ENCODE results near the gene PPP1R14B.
A peak's percentile ranks its signal among the peaks of the same experiment; 100 is the strongest.

PPP1R14B gene

GRCh38 chr11:64281957-64282770 is 35.4 kb upstream of the PPP1R14B start:
- DNase-seq: no peak

- DNase-seq: no peak
Observed at GRCh38 chr11:64278576-64279190, 31.9 kb upstream of the PPP1R14B start.

GRCh38 chr11:64276653-64277431 is 30.1 kb upstream of the PPP1R14B start:
- peak; percentile 99 for DNase-seq

- no peak for DNase-seq
Observed at GRCh38 chr11:64275841-64276240, 29.1 kb upstream of the PPP1R14B start.

DNA sequence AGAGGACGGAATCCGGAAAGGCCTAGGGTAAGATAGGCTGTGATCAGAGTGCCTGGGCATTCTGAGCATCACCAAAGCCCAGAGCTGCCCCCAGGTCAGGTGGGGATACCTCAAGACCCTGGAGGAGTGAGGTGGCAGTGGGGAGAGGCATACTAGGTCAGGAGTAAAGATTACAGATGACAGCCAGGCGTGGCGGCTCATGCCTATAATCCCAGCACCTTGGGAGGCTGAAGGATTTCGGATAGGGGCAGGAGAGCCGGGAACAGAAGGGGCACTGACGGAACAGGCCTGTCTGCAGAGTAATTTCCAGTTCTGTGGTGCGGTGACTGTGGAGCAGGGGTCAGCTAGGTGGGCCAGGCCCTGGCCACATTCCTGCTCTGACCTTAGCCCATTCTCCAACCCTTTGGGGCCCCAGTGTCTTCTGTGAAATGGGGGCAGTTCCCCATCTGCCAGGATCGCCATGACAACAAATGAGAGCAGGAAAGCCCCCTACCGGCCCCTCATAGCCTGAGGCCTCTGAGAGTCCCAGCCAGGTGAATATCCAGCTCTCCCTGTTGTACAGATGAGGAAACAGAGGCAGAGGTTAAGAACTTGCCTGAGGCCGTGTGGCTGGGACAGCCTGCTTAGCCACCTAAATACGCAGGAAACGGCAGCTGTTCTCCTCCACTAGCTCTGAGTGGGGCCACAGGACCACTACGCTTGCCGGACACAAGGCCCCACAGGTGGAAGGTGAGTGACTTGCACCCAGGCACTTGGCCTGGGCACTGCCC is 28.5 kb upstream of the PPP1R14B start:
- no peak for DNase-seq

GRCh38 chr11:64269540-64270220 is 22.9 kb upstream of the PPP1R14B start:
- peak; percentile 100 for DNase-seq

DNA sequence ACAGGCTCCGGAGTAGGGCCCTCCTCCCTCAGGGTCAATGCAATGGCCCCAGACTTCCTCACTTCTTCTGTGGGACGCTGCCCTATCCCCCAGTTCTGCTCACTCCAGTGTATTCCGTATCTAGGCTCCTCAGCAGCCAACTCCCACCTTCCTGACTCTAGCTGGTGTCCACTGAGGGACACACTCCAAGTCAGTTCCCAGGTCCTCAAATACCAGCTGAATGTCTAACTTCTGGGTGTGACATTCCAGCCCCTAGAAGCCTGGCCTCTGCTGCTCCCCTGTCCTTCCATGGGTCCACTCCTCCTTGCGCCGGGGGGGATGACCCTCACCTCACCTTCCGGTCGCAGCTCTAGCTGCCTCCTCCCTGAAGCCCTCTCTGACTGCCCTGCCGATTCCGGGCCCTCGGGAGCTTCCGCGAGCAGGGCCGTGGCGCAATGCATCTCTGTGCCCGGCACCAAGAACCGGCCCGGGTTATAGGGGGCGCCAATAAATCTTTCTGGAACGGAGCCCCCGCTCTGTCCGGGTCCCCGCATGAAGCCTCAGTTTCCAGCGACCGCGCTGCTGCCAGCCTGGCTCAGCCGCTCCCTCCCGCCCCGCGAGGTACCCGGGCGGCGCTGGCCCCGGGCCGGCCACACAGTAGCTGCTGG is 22.3 kb upstream of the PPP1R14B start:
- DNase-seq: peak; percentile 77

DNA sequence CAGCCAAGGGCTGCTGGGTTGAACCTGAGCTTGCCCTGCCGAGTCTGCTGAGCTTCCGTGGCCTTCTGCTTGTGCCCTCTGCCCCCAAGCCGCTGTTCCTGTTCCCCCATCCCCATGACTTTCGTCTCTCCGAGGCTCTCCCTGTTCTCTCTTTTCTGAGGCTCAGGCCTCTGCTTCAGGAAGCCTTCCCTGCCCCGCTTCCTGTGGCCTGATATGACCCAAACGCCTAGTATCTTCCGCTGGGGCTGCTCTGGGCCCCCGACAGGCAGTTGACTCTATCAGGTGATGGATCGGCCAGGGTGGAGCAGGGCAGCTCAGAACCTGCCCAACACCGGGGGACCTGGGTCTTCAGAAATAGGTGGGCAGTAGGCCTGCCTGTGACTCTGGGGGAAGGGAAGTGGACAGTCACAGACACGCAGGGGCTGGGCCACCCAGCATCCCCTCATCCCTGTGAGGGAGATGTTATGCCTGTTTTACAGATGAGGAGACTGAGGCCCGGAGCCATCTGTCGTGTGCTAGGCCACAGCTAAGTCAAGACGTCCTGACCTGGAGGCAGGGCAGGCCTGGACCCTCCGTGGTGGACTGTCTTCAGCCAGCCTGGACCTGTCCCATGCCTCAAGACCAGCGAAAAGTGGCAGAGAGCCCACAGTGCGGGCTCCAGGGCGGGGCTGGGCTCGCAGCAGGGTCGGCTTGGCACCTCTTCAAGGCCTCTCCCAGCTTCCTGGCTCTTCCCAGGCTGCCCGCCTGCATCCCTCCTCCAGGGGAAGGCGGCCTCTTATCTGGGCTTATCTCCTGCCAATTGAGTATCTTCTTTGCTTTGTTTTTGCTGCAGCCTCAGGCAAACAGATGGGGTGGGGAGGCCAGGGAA is 21.5 kb upstream of the PPP1R14B start:
- peak; percentile 95 for DNase-seq

DNA sequence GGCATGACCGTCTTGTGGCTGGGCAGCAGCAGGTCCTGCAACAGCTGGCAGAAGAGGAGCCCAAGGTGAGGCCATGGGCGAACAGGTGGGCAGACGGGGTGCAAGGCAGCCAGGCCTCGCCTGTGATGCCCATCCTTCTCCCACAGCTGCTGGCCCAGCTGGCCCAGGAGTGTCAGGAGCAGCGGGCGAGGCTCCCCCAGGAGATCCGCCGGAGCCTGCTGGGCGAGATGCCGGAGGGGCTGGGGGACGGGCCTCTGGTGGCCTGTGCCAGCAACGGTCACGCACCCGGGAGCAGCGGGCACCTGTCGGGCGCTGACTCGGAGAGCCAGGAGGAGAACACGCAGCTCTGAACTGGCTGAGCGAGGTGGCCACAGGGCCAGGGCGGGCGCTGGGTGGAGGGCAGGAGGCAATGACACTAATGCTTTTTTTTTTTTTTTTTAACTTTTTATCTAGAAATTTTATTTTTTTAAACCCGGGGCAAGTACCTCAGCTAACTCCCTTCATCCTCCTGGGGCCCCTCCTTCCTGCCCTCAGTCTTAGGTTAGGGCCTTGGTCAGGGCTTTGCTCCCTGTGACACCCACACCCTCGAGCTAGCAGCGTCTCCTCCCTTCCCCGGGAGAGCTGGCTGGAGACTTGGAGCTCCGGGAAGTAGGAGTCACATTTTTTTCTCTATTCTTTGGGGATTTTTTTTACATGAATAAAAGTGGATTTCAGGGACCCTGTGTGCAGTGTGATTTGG is 20.6 kb upstream of the PPP1R14B start:
- DNase-seq: no peak

- DNase-seq: peak; percentile 45
Observed at GRCh38 chr11:64266339-64266738, 19.6 kb upstream of the PPP1R14B start.

DNA sequence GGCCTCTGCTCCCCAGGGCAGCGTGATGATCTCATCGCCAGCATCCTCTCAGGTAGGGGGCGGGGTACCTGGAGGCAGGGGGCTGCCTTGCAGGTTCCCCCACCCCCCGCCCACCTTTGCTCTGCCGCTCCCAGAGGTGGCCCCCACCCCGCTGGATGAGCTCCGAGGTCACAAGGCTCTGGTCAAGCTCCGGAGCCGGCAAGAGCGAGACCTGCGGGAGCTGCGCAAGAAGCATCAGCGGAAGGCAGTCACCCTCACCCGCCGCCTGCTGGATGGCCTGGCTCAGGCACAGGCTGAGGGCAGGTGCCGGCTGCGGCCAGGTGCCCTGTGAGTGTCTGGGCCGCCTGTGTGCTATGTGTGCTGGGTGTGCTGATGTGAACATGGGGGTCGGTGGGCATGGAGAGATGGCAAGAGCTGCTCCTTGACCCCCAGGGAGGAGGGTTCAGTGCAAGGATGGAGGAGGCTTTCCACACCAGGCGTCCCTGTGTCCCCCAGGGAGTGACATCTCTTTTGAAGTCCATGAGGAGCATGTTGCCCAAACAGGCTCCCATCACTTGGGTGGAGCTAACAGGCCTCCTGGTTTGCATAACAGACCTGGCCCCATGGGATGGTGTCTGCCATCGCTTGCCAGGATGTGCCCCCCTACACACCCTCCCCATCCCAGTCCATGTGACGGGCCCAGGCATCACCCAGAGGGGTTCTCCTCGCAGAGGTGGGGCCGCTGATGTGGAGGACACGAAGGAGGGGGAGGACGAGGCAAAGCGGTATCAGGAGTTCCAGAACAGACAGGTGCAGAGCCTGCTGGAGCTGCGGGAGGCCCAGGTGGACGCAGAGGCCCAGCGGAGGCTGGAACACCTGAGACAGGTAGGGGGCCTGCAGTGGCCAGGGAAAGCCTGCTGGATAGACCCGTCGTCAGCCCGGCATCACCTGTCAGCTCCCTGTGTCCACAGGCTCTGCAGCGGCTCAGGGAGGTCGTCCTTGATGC is 18.7 kb upstream of the PPP1R14B start:
- DNase-seq: no peak

- no peak for DNase-seq
Observed at GRCh38 chr11:64264371-64264852, 17.7 kb upstream of the PPP1R14B start.

- DNase-seq: no peak
Observed at GRCh38 chr11:64263947-64264317, 17.2 kb upstream of the PPP1R14B start.

DNA sequence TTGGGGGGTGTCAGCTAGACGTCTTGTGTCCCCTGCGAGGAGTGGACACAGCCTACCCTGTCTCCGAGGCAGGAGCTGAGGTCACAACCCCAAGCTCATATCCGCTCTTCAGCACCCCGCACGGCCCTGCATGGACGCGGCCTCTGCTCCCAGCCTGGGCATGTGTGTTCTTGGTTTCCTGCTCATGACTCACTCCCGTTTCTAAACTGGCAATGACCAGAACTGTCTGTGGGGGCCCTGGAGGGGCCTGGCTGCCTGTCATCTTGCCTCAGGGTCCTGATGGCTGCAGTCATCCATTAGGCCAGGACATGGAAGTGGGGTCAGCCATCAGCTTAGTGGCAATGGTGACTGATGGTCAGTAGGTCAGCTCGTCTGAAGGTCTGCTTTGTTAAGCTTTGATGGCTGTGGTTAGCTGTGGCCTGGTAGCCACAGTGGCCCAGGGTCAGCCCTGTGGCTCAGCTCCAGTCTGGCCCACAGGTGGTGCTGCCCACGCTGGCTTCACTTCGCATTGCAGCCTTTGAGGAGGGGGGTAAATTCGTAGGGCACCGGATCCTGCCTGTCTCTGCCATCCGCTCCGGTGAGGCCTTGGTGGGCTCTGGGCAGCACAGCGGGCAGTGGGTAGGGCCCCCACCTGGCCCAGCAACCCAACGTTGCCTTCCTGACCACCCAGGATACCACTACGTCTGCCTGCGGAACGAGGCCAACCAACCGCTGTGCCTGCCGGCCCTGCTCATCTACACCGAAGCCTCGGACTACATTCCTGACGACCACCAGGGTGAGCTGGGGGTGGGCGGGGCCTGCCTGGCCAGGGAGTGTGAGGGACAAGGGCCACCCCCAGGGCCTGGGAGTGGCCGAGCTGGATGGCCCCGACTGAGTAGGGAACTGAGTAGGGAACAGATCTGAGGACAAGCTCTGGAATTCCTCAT is 16.5 kb upstream of the PPP1R14B start:
- DNase-seq: peak; percentile 33

DNA sequence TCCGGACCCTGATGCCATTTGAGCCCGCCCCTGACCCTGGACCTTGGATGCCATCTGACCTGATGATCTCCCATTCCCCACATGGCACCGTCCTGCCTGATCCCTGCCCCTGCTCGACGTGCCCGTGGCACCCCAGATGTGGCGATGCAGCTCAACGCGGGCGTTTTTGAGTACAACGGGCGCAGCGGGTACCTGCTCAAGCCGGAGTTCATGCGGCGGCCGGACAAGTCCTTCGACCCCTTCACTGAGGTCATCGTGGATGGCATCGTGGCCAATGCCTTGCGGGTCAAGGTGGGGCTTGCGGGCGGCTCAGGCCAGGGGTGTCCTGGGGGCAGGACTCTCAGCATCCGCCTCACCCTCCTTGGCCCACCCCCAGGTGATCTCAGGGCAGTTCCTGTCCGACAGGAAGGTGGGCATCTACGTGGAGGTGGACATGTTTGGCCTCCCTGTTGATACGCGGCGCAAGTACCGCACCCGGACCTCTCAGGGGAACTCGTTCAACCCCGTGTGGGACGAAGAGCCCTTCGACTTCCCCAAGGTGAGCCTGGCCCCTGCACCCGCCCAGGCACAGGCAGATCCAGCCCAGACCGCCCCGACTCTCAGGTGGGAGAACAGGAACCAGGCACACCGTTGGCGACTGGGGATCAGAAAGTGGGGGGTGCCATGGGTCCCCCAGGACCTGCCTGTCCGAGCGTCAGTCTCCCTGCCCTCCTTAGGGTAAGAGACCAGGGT is 15.7 kb upstream of the PPP1R14B start:
- DNase-seq: no peak

GRCh38 chr11:64261556-64262080 is 14.9 kb upstream of the PPP1R14B start:
- DNase-seq: no peak
